ENCODE data around the gene KCNH3. TPM values are rescaled to one million over a fixed set of nuclear protein-coding genes. Genes with fewer than 3 reads are reported as not detected.
"Not testable (repeated sequence)": the region's sequence is repeated elsewhere in the genome, so short reads cannot be mapped to it uniquely, and the experiment has no call there.

KCNH3 gene
- total RNA-seq, 2 experiments from 2014 or later: 0.57 to 0.91 TPM

- no peak overlapping the region for H3K27ac Mint-ChIP-seq
- intact Hi-C loops (cut with micrococcal nuclease): no loop called here
- no peak overlapping the region for H3K4me3 Mint-ChIP-seq
- CTCF ChIA-PET: interaction anchor here (1.3 kb wide), 1 partner anchor 18 kb away, joined by 5 read pairs; no protein-coding TSS in a partner anchor
- peaks cover 2% of the 10 kb centered on the region for H3K9me3 Mint-ChIP-seq
- peaks cover 18% of the 10 kb centered on the region for H3K36me3 Mint-ChIP-seq (ENCODE audit: low read depth)
- H3K4me1 Mint-ChIP-seq (ENCODE audit: low read depth): no peaks in the 10 kb centered on the region
- no peaks in the 10 kb centered on the region for H3K27me3 Mint-ChIP-seq (ENCODE audit: low read depth)
- no peak for DNase-seq
Measured at GRCh38 chr12:49588721-49589516, 50.1 kb downstream of the KCNH3 start.

- no peak overlapping the region for H3K27ac Mint-ChIP-seq
- CTCF ChIA-PET: no interaction called here
- H3K36me3 Mint-ChIP-seq (ENCODE audit: low read depth): no peaks in the 10 kb centered on the region
- intact Hi-C loops (cut with micrococcal nuclease): no loop called here
- no peaks in the 10 kb centered on the region for H3K9me3 Mint-ChIP-seq
- DNase-seq: no peak
- H3K27me3 Mint-ChIP-seq (ENCODE audit: low read depth): no peaks in the 10 kb centered on the region
- H3K4me1 Mint-ChIP-seq (ENCODE audit: low read depth): no peaks in the 10 kb centered on the region
- H3K4me3 Mint-ChIP-seq: no peak overlapping the region
Measured at GRCh38 chr12:49598527-49598926, 59.7 kb downstream of the KCNH3 start.

GRCh38 chr12:49599961-49600360 lies 61.1 kb downstream of the KCNH3 start:
- intact Hi-C loops (cut with micrococcal nuclease): no loop called here
- CTCF ChIA-PET: interaction anchor here (0.6 kb wide), 1 partner anchor 103 kb away, joined by 4 read pairs; no protein-coding TSS in a partner anchor
- Mint-ChIP-seq H3K9me3 (no peaks in the 10 kb centered on the region), H3K36me3 (ENCODE audit: low read depth) (no peaks in the 10 kb centered on the region), H3K27me3 (ENCODE audit: low read depth) (no peaks in the 10 kb centered on the region), H3K4me1 (ENCODE audit: low read depth) (no peaks in the 10 kb centered on the region), H3K27ac (no peak overlapping the region), H3K4me3 (no peak overlapping the region)
- DNase-seq: no peak

- Mint-ChIP-seq H3K4me1 (ENCODE audit: low read depth) (no peaks in the 10 kb centered on the region), H3K27me3 (ENCODE audit: low read depth) (peaks cover 2% of the 10 kb centered on the region), H3K27ac (no peak overlapping the region), H3K36me3 (ENCODE audit: low read depth) (no peaks in the 10 kb centered on the region), H3K9me3 (no peaks in the 10 kb centered on the region), H3K4me3 (no peak overlapping the region)
- CTCF ChIA-PET: interaction anchor here (1.6 kb wide), 1 partner anchor 23 kb away, joined by 5 read pairs; no protein-coding TSS in a partner anchor
- intact Hi-C loops (cut with micrococcal nuclease): no loop called here
- no peak for DNase-seq
Measured at GRCh38 chr12:49603721-49604120, 64.9 kb downstream of the KCNH3 start.

- no peak overlapping the region for H3K27ac Mint-ChIP-seq
- no peaks in the 10 kb centered on the region for H3K9me3 Mint-ChIP-seq
- CTCF ChIA-PET: no interaction called here
- intact Hi-C loops (cut with micrococcal nuclease): no loop called here
- no peaks in the 10 kb centered on the region for H3K36me3 Mint-ChIP-seq (ENCODE audit: low read depth)
- no peak for DNase-seq
- peaks cover 2% of the 10 kb centered on the region for H3K27me3 Mint-ChIP-seq (ENCODE audit: low read depth)
- no peak overlapping the region for H3K4me3 Mint-ChIP-seq
- no peaks in the 10 kb centered on the region for H3K4me1 Mint-ChIP-seq (ENCODE audit: low read depth)
Measured at GRCh38 chr12:49604856-49605255, 66.0 kb downstream of the KCNH3 start.

- DNase-seq; H3K4me3 Mint-ChIP-seq; H3K27me3 Mint-ChIP-seq (ENCODE audit: low read depth); H3K9me3 Mint-ChIP-seq; CTCF ChIA-PET; intact Hi-C loops (cut with micrococcal nuclease); H3K27ac Mint-ChIP-seq; H3K4me1 Mint-ChIP-seq (ENCODE audit: low read depth); H3K36me3 Mint-ChIP-seq (ENCODE audit: low read depth): not testable (repeated sequence)
Measured at GRCh38 chr12:49605539-49605938, 66.7 kb downstream of the KCNH3 start, which contains the start of gene FAM186B. Gene FAM186B, minus strand, starts transcription at chr12:49605639. Its CDS starts 162 bp downstream, at chr12:49605477.

Other genes with a start within 250 kb of the KCNH3 start
- gene PRPH, start 243.9 kb upstream of the KCNH3 start, total RNA-seq: not detected
- 10 to 100 TPM; 67.4 to 68.8 TPM for gene TROAP, start 215.8 kb upstream of the KCNH3 start, total RNA-seq
- gene C1QL4, start 201.8 kb upstream of the KCNH3 start, total RNA-seq: not detected
- gene DNAJC22, start 192.1 kb upstream of the KCNH3 start, total RNA-seq: not detected
- gene SPATS2, start 171.6 kb upstream of the KCNH3 start, total RNA-seq: 1 to 10 TPM; 8.7 to 9.6 TPM
- gene MCRS1, start 29.1 kb downstream of the KCNH3 start, total RNA-seq: 10 to 100 TPM; 49.8 to 52.7 TPM
- under 1 TPM in 1 of 2 experiments, not detected in 1; 0.12 TPM for gene FAM186B, start 66.6 kb downstream of the KCNH3 start, total RNA-seq
- gene PRPF40B, start 84.5 kb downstream of the KCNH3 start, total RNA-seq: 1 to 10 TPM; 7.2 to 7.7 TPM
- 10 to 100 TPM; 20.0 to 20.7 TPM for gene FMNL3, start 168.4 kb downstream of the KCNH3 start, total RNA-seq
- gene TMBIM6, start 202.5 kb downstream of the KCNH3 start, total RNA-seq: 100 to 1,000 TPM; 466 to 498 TPM